Tibial nerve (tissue), 4 donors: ENCODE data around the gene NTRK1.

ENCODE experiments used
- EP300 ChIP-seq, 2 donors: sonication (generic); formaldehyde crosslinking; IDR thresholded peaks; one replicate each; pipeline ENCODE4 v1.6.1; 2017; ENCODE audit warnings: antibody characterized with exemption in 2 of 2, mild to moderate bottlenecking in 1 of 2
- TF ChIP-seq, protein P1 (sequence below), 5 experiments: fragments of 200-600 bp in 3 of 5; fragments of 450-650 bp in 2 of 5; sonication (generic) in 3 of 5; IDR thresholded peaks; one replicate each; pipeline ENCODE4 v1.5.1; 2016 to 2019; ENCODE audit warnings: antibody characterized with exemption in 5 of 5, mild to moderate bottlenecking in 3 of 5, moderate library complexity in 2 of 5

DNA sequence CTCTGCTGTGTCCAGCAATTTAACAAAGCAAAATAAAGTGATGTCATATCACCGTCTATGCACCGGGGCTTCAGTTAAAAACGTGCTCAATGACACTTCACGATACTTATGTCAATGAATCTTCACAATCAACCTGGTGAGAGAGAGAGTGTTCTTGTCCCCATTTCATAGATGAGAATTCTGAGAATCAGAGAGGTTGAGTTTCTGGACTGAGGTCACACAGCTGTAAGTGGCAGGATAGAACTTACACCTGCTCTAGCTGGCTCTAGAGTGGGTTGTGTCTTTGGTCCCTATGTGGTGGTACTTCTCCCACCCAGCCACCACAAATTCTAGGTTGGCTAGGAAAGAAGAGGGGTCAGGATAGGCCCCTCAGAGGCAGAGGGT lies 5.2 kb downstream of the NTRK1 start:
- TF ChIP-seq, protein P1, sequence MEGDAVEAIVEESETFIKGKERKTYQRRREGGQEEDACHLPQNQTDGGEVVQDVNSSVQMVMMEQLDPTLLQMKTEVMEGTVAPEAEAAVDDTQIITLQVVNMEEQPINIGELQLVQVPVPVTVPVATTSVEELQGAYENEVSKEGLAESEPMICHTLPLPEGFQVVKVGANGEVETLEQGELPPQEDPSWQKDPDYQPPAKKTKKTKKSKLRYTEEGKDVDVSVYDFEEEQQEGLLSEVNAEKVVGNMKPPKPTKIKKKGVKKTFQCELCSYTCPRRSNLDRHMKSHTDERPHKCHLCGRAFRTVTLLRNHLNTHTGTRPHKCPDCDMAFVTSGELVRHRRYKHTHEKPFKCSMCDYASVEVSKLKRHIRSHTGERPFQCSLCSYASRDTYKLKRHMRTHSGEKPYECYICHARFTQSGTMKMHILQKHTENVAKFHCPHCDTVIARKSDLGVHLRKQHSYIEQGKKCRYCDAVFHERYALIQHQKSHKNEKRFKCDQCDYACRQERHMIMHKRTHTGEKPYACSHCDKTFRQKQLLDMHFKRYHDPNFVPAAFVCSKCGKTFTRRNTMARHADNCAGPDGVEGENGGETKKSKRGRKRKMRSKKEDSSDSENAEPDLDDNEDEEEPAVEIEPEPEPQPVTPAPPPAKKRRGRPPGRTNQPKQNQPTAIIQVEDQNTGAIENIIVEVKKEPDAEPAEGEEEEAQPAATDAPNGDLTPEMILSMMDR (IDR thresholded peaks at IDR 0.05), result no peak
- TF ChIP-seq EP300 (IDR thresholded peaks at IDR 0.05), result no peak
